ENCODE results near the gene SRSF5. TPM values are rescaled to one million over a fixed set of nuclear protein-coding genes. Genes with fewer than 3 reads are reported as not detected.

Gene SRSF5
- total RNA-seq, 1 donor from 2014 or later = 126 TPM

DNA sequence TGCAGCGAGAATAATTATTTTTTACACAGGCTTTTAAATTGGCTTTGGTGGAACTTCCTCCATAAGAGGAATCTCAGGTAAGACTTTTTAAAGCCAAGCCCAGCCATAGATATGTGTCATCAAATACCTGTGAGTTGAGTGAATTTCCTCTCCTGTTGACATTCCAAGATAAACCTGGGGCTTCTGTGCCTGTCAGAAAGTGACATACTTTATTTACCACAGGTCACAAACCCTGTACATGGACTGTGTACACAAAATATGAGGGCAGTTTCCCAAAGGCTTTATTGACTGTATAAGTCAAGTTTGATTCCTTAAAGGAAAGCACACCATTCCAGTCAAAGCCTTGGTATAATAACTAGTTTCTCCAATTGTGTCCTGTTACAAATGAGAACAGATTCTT is 25.9 kb upstream of the SRSF5 start:
- DNase-seq (ENCODE audit: low read depth) = peak; percentile 82
- no peak for TF ChIP-seq CTCF (IDR thresholded peaks at IDR 0.05; ENCODE audit: insufficient read depth, low read length, severe bottlenecking)

GRCh38 chr14:69749956-69750355 is 17.0 kb upstream of the SRSF5 start:
- Histone ChIP-seq H3K27me3 (ENCODE audit: control insufficient read depth, insufficient read depth, low read length) (no peaks in the 10 kb centered on the region), H3K4me3 (ENCODE audit: low read depth, low read length) (no peak overlapping the region), H3K36me3 (ENCODE audit: control insufficient read depth, insufficient read depth, low read length) (no peaks in the 10 kb centered on the region)
- DNase-seq (ENCODE audit: low read depth) (no peak), FAIRE-seq (no peak)
- TF ChIP-seq CTCF (IDR thresholded peaks at IDR 0.05; ENCODE audit: insufficient read depth, low read length, severe bottlenecking) = no peak

More for the DNA sequence above, 25.9 kb upstream of the SRSF5 start:
- Histone ChIP-seq H3K36me3 (ENCODE audit: control insufficient read depth, insufficient read depth, low read length) (no peaks in the 10 kb centered on the region), H3K4me3 (ENCODE audit: low read depth, low read length) (no peak overlapping the region), H3K27me3 (ENCODE audit: control insufficient read depth, insufficient read depth, low read length) (no peaks in the 10 kb centered on the region)
- no peak for FAIRE-seq

DNA sequence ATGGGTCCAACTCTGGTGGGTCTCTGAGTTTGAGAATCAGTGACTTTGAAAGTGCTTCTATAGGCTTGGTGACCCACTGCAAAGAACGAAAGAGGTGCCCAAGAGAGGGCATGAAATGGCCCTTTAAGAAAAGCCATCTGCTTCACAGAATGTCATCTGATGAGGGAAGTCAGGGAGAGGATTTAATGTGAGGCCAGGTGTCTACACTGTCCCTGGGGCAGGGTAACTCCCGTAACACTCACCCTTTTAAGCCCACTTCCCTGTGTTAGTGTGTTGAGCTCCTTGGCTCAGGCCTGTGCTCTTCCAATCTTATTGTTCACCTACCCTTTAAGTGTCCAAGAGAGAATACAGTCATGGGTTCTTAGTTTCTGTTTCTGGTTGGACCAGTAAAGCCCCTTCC is 16.4 kb upstream of the SRSF5 start:
- no peaks in the 10 kb centered on the region for H3K36me3 ChIP-seq (ENCODE audit: control insufficient read depth, insufficient read depth, low read length)
- H3K27me3 ChIP-seq (ENCODE audit: control insufficient read depth, insufficient read depth, low read length) = no peaks in the 10 kb centered on the region
- DNase-seq (ENCODE audit: low read depth) (no peak), FAIRE-seq (no peak)
- no peak for TF ChIP-seq CTCF (IDR thresholded peaks at IDR 0.05; ENCODE audit: insufficient read depth, low read length, severe bottlenecking)
- no peak overlapping the region for H3K4me3 ChIP-seq (ENCODE audit: low read depth, low read length)

GRCh38 chr14:69752773-69753172 is 14.2 kb upstream of the SRSF5 start:
- FAIRE-seq (no peak), DNase-seq (ENCODE audit: low read depth) (no peak)
- Histone ChIP-seq H3K4me3 (ENCODE audit: low read depth, low read length) (no peak overlapping the region), H3K36me3 (ENCODE audit: control insufficient read depth, insufficient read depth, low read length) (no peaks in the 10 kb centered on the region), H3K27me3 (ENCODE audit: control insufficient read depth, insufficient read depth, low read length) (no peaks in the 10 kb centered on the region)
- no peak for TF ChIP-seq CTCF (IDR thresholded peaks at IDR 0.05; ENCODE audit: insufficient read depth, low read length, severe bottlenecking)

- no peak for FAIRE-seq
Measured at GRCh38 chr14:69753860-69754259, 13.1 kb upstream of the SRSF5 start.

More at GRCh38 chr14:69753860-69754259, 13.1 kb upstream of the SRSF5 start:
- H3K36me3 ChIP-seq (ENCODE audit: control insufficient read depth, insufficient read depth, low read length) = no peaks in the 10 kb centered on the region
- DNase-seq (ENCODE audit: low read depth) = no peak
- no peaks in the 10 kb centered on the region for H3K27me3 ChIP-seq (ENCODE audit: control insufficient read depth, insufficient read depth, low read length)
- H3K4me3 ChIP-seq (ENCODE audit: low read depth, low read length) = no peak overlapping the region
- TF ChIP-seq CTCF (IDR thresholded peaks at IDR 0.05; ENCODE audit: insufficient read depth, low read length, severe bottlenecking) = no peak
